SKM-1 (cell line): ENCODE results near the gene ABCG4.
"Not testable (repeated sequence)": the region's sequence is repeated elsewhere in the genome, so short reads cannot be mapped to it uniquely, and the experiment has no call there.

Source experiments
- DNase-seq: peaks from one replicate; lab custom pipeline; 2025; ENCODE audit not compliant: unreplicated experiment; lab: John Stamatoyannopoulos, UW

The ABCG4 gene

GRCh38 chr11:119149018-119149785, at the start of gene ABCG4:
ABCG4 (plus strand) TSS chr11:119149052; CDS start chr11:119149966, 914 bp downstream.
- no peak for DNase-seq

DNA sequence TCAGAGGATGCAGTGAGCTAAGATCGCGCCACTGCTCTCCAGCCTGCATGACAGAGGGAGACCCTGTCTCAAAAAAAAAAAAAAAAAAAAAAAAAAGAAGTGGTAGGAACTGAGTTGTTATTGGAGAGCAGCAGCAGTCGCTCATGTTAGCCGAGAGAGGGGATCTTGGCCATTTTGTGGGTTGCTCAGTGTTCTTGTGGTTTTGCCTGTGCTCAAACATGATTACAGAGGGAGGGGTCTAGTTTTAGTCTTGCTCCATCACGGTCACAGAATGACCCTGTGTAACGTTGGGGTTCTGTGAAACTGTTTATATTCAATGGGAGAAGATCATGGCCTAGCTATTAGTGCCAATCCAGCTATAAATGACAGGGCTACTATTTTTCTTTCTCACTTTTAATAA, 49.1 kb upstream of the ABCG4 start:
- DNase-seq, result no peak

DNA sequence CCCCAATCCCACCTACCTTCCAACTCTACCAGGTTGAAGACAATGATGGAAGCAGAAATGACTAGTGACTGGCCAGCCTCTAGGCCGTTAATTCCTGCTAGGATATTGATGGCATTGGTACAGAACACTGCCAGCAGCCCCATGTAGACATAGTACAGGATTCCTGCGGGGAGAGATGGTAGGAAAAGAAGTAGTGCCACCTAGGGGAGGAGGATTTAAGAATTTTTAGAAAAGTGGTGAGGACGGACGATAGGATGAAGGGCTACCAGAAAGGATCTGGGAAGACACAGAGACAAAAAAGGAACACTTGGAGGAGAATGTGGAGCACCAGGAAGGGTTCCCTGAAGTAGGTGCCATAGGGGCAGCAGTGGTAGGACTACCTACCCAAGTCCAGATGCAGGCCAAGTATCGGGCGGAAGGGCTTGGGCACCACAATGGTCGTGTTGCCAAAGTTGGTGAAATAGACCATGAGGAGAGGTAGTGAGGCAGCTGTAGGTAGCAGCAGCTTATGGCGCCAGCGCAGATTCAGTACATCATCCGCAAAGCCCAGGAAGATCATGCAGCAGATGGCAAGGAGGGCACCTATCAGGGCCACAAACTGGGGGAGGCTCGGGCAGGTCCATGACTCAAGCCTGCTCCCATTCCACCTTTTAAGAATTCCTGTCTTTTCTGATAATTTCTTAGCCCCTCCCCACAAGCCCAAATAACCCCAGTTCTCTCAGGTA, 48.4 kb upstream of the ABCG4 start:
- no peak for DNase-seq

- no peak for DNase-seq
These were observed 47.7 kb upstream of the ABCG4 start for GRCh38 chr11:119100994-119101758.

DNA sequence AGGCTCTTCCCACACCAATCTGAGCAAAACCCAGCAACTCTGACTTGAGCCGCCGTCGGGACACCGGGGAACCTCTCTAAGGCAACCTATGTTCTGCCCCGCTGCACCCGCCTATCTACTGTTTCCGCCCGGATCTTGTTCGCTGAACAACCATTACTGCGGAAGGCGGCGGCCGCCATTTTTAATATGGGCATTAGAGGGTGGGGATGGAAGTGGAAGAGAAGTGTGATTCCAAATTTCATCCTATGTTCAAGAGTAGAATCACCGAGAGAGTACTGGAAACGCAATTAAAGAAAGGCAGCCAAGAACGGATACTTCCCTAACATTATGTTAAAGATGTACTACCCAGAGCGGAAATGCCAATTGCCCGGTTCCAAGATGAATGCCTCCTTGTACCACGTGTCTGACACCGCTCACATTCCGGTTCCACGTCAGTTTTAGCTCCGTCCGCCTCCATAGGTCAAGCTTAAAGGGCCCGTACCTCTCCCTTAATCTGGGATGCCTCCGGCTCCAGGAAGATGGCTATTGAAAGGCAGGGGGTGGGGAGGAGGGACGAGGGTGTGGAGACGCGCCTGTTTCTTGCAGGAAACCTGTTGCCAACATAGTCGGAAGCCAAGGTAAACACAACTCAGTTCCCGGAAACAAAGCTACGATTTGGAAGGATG, 47.0 kb upstream of the ABCG4 start, which contains the start of gene DPAGT1:
Gene DPAGT1, minus strand, starts transcription at position 95 of the 665 bp plus-strand sequence. CDS start 198 bp downstream, outside the sequence.
- DNase-seq, result peak; percentile 95

GRCh38 chr11:119103161-119103664, 45.6 kb upstream of the ABCG4 start:
- DNase-seq, result not testable (repeated sequence)

DNA sequence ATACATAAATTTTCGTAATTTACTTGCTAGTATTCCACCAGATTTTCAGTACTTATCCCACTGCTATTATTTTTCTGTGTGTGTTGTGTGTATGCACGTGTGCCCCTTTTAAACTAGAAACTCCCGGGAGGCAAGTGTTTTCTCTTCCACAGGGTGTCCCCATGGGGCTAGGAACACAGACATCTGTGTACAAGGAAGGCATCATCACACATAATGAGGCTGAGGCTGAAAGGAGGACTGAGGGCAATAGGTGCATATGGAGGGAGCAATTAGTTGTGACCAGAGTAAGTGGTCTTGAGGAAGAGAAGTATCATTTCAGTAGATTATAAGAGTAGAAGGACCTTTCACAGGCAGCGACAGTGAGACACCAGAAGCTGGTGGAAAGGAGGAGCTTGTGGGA, 45.1 kb upstream of the ABCG4 start:
- DNase-seq, result no peak

DNA sequence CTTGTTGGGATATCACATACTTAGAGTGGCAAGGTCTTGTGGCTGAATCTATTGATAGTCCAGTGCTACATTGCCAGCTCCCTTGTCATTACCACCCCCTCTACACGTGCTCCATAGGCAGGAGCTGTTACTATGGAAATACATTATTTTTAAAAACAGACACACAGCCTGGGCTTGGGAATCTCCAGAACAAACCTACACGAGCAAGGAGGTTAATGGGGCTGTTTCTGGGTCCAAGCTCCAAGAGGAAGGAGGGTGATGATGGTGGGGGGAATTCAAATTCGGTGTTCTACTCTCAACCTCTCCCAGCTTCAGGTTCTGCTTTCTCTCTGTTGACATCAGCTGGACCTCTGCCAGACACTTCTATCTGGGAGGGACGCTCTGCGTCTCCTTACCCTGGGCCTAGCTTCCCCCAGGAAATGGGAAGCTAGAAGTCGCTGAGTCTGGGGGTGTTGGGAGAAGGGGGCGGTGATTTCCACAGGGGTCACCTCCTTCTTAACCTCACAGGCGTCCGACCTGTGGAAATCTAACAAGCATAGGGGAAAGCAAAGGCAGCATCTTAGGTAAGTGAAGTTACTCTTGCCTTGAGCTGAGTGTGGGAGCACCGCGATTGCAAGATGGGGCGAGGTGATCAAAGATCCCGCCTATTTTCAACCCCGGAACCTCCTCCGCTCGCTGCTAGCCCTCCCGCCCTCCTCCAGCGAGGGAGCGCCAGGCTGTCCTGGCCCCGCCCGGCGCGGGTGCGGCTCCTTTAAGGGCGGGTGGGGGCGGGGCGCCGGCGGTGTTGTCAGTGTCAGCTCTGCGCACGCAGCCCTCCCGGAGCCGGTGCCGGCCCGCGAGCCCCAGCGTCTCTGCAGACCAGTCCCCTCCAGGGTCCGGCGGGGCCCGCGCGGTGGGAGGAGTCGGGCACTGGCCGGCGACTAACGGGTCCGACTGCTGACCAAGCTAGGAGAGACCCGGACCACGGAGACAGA, 42.0 kb upstream of the ABCG4 start, which contains the start of gene C2CD2L:
Gene C2CD2L, plus strand, starts transcription at position 781 of the 974 bp plus-strand sequence. CDS start 398 bp downstream, outside the sequence.
- peak; percentile 83 for DNase-seq

DNA sequence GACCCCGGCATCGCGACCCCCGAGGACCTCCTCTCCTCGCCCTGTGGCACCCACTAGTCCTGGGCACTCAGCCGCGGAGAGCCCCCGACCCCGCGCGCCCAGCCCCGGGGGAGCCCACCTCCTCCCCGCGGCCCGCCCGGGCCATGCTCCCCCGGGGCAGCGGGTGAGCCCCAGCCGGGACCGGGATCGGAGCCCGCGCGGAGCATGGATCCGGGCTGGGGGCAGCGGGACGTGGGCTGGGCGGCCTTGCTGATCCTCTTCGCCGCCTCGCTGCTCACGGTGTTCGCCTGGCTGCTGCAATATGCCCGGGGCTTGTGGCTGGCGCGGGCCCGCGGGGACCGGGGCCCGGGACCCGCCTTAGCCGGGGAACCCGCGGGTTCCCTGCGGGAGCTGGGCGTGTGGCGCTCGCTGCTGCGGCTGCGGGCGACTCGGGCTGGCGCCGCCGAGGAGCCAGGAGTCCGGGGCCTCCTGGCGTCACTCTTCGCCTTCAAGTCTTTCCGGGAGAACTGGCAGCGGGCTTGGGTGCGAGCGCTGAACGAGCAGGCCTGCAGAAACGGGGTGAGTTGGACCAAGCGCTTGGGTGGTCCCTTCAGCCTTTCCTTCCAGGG, 41.2 kb upstream of the ABCG4 start:
- no peak for DNase-seq

- DNase-seq, result peak; percentile 47
These were observed 40.6 kb upstream of the ABCG4 start for GRCh38 chr11:119108146-119108856.

GRCh38 chr11:119108857-119109221, 40.0 kb upstream of the ABCG4 start:
- no peak for DNase-seq

DNA sequence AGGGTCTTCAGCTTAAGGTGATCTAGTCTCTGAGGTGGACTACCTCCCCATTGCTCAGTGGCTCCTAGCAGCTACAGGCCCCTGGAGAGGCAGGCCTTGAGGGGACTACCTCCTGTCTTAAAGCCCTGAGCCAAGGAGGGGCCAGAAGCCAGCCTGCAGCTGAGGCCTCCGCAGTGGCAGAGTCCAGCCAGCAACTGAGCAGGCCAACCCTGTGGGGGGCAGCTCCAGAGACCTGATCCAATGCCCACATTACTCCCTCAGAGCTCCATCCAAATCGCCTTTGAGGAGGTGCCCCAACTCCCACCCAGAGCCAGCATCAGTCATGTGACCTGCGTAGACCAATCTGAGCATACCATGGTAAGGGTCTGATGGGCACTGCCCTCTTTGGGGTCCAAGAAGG, 39.0 kb upstream of the ABCG4 start:
- DNase-seq, result no peak

- DNase-seq, result no peak
These were observed 38.4 kb upstream of the ABCG4 start for GRCh38 chr11:119110439-119110838.

DNA sequence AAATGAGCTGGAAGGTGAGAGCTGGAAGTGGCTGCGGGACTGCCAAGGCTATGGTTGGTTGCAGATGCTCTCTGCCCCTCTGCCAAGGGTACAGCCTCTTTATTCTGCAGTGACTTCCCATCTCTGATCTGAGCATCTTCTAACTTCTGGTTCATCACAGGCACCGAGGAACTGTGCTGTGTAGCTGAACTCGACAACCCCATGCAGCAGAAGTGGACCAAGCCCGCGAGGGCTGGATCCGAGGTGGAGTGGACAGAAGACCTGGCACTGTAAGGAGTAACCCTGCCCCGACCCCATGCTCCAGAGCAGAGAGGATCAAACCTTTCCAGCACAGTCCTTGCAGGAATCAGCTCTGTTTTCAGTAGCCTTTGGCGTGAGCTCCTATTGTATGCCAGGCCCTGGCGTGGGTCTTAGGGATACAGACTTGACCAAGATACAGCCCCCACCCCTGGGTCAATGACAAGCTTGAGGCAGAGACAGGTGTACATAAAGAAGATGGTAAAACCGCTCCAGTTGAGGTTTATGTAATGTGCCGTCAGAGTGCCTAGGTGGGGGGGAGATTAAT, 37.4 kb upstream of the ABCG4 start:
- DNase-seq, result no peak

GRCh38 chr11:119112314-119113020, 36.4 kb upstream of the ABCG4 start:
- no peak for DNase-seq

DNA sequence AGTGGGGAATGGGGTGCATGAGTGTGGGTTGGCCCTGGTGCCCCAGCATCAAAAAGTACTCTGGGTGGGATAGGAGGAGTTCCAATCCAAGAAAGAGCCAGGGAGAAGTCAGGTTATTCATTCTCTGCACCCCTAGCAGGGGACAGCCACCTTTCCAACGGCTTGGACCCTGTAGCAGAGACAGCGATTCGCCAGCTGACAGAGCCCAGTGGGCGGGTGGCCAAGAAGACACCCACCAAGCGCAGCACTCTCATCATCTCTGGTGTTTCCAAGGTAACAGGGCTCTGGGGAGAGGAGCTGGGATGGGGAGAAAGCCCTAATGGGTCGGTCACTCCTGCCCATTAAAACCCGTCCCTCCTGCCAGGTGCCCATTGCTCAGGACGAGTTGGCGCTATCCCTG, 35.1 kb upstream of the ABCG4 start:
- DNase-seq, result no peak

- no peak for DNase-seq
These were observed 34.5 kb upstream of the ABCG4 start for GRCh38 chr11:119114351-119114750.
